Hematopoietic multipotent progenitor cell treated with erythropoietin and hydrocortisone succinate and interleukin-3 and kit ligand, for 6 days (in vitro differentiated cells): ENCODE measurements around the gene OPA3.

Experiments used
- DNase-seq: peaks from one replicate; pipeline ENCODE4 v3.0.0-alpha.2; 2015

The OPA3 gene

DNA sequence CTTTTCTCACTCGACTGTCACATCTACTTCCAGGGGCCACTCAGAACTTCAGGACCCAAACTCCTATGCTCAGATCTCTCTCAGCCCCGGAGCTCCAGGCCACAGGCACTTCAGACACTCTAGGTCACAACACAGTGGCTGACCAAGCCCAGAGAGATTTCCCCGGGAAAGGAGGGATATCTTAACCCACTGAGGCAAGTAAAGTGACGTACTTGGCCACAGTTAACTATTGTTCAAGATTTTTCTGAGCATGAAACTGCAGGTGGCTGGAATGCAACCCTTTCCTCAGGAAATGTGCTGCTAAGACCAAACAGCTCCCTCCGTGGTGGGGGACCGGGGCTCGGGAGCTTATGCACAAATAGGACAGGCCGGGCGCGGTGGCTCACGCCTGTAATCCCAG is 23.9 kb downstream of the OPA3 start:
- no peak for DNase-seq

DNA sequence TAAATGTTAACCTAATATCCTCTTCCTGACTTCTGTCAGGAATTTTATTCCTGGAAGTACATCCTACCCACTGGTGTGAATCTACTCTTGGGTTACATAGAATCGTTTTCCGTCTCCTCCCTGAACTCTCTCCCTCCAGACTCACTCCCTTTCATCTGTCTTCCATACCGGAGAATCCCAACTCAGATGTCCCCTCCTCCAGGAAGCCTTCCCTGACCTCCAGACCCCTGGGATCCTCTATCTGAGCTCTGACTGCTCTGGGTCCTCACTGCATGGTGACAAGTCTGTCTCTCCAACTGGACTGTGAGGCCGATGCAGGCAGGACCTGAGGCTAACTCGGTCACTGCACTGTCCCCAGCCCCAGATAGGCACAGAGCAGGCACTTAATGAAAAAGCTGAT is 24.6 kb downstream of the OPA3 start:
- no peak for DNase-seq

DNA sequence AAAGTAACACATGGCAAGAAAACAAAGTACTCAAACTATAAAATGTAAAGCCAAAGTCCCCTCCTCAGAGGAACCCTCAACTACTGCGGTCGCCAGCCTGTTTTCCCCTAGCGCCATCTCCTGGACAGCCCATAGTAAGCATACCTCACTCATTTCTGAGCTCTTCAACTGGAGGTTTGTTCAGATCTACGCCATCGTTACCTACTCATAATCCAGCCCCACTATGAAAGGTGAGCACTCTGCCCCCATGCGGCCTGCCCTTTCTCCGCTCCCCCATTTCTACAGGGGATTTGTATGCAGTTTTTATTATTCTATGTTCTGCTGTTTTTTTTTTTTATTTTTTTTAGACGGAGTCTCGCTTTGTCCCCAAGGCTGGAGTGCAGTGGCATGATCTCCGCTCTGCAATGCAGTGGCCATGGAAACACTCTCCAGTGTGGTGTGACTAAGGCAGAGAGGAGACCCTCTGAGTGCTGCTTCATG is 26.2 kb downstream of the OPA3 start:
- DNase-seq, result peak; percentile 90

DNA sequence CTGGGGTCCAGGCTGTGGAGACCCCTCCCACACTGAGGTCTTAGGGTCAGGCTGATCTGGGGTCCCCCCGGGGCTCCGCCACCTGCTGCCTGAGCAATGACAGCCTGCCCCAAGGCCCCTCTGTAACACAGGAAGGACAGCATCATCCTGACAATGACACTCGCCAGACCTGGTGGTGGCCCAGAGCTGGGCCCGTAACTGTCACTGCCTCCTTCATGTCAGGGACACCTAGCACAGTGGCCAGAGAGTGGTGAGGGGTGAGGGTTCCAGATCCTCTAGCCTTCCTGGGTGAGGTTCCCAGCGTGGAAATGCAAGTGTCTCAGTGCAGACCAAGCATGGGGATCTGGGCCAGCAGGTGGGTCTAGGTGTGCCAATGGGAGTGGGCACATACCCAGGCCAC is 27.8 kb downstream of the OPA3 start:
- no peak for DNase-seq

DNA sequence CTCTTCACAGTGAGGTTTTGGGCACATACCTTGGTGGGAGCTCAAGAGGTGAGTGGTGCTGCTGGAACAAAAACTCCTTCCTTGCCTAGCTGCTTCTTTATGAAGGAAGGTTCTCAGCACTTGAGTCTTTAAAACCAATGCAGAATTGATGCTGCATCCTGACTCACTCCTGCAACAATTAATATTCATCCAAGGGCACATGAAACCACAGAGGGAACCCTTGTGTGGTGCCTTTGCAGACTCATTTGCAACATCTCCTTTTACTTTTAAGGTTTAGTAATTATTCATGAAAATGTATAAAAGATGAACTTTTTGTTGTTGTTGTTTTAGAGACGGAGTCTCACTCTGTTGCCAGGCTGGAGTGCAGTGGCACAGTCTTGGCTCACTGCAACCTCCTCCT is 30.1 kb downstream of the OPA3 start:
- no peak for DNase-seq

DNA sequence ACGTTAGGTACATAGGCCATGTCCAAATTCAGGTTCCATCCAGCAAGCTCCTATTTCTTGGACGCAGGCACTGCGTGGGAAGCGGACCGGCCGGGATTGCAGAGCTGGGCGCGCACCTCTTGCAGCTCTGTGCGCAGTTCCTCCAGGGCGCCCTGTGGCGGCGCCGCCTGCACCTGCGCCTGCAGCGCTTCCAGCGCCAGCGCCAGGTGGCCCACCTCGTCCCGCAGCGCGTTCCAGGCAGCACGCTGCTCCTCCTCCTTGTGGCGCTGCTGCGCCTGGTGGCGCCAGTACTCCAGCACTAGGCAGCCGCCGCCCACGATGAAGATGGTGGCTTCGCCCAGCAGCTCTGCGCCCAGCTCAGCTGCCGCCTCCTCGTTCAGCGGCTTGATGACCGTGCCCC is 31.1 kb downstream of the OPA3 start:
- no peak for DNase-seq

DNA sequence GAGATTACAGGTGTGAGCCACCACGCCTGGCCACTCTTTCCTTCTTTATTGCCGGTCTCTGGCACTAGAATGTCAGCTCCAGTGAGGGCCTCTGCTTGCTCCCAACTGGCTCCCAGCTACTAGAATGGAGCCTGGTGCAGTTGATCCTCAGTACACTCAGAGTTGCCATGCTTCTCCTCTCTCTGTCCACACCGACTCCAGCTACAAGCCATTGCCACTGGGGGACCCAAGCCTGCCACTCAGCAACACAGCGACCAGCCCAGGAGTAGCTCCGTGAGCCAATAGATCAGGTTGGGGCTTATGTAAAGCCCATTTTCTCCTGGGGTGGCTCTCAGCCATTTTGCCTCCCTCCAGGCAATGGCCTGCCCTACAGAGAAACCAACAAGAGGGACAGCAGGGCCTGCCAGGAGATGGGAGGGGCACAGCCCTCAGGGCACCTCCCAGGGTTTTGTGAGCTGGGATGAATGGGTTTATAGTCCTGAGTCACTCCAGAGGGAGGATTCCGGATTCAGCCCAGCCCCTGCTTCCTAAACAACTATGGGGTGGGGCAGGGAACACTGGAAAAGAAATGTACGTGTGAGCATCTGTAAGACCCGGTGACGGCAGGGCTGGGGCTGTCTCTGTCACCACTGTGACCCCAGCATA is 36.5 kb downstream of the OPA3 start:
- DNase-seq, result no peak

DNA sequence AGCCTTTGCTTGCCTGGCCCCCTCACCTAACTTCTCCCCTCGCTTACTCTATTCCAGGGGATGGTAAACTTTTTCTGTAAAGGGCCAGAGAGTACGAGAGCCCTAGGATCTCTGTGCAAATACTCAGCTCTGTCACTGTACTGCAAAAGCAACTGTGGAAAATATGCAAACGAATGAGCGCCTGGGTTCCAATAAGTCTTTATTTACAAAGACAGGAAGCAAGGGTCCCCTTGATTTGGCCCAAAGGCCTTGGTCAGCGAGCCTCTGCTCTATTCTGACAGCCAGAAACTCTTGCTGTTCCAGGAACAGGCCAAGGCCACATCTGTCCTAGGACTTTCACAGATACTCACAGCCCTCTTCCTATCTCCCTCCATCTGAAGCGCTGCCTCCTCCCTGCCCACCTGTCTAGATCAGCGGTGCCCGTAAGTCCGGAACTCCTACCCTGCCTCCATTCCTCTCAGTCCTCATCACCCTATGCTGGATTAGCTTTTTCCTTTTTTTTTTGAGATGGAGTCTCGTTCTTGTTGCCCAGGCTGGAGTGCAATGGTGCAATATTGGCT is 37.3 kb downstream of the OPA3 start:
- no peak for DNase-seq

DNA sequence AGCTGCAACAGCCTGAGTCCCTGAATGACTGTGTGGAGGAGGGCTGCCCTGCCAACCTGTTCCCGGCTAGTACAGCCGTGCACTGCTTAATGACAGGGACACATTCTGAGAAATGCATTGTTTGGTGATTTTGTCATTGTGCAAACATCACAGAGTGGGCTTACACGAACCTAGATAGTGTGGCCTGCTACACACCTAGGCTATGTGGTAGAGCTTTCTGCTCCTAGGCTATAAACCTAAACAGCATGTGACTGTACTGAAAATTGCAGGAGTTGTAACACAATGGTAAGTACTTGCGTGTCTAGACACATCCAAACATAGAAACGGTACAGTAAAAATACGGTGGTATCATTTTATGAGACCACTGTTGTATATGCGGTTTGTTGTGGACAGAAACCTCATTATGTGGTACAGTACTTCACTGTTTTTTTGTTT is 42.4 kb downstream of the OPA3 start:
- no peak for DNase-seq

DNA sequence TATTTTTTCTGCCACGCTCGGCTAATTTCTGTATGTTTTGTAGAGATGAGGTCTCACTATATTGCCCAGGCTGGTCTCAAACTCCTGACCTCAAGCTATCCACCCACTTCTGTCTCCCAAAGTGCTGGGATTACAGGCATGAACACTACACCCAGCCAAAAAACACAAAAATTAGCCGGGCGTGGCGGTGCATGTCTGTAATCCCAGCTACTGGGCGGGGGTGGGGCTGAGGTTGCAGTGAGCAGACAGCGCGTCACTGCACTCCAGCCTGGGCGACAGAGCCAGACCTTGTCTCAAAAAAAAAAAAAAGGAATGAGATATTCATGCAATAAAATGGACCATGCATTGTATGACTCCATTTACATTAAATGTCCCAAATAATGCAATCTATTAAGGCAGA is 45.1 kb downstream of the OPA3 start:
- DNase-seq, result no peak

DNA sequence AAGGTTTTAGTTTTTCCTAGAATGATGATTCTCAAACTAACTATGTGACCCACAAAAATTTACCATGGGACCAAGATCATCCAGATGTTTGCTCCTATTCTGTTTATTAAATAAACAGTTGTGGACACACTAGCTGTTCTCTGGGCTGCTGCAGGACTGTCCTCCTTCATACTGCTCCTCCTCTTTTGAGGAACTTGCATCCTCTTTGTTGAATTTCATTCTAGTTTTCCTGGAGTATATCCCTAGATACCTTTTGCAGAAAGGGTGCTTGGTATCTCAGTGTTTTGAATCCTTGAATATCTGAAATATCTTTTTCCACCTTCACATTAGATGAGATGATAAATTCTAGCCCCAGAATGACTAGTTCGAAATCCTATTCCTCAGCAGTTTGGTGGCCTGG is 53.3 kb downstream of the OPA3 start:
- no peak for DNase-seq

DNA sequence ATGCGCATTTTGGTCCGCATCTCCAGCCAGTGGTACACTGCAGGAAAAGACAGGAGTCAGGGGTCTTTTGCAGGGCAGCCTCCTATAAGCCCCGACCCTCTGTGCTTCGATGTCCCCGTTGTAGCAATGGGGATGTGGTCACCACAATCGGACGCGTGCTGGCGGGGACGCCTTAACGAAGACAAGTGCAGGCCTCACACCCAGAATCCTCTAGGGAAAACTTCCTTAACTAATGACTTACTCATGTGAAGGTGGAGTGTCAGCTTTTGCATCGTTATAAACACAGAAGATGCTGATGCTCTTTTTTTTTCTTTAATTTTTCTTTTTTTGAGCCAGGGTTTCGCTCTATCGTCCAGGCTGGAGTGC is 55.2 kb downstream of the OPA3 start:
- DNase-seq, result no peak

DNA sequence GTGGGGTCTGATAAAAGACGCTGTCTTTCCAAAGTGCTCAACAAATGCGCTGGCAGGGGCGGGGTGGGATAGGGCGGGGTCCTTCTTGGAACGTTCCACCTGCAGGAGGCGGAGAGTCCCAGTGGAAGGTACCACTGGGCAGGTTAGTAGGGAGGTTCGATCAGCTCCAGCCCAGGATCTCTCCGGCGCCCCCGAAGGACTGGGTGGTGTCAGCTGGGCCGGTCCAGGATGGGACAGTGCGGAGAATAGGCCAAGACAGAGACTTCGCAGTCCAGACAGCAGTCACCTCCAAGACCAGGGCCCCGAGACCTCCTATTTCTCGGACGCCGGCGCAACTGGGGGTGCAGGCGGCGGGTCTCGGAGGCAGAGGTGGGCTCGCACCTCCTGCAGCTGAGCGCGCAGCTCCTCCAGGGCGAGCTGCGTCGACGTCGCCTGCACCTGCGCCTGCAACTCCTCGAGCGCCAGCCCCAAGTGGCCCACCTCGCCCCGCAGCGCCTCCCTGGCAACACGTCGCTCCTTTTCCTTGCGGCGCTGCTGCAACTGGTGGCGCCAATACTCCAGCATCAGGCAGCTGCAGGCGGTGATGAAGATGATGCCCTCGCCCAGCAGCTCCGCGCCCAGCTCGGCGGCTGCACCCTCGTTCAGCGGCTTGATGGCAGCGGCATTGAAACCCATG is 55.7 kb downstream of the OPA3 start:
- peak; percentile 52 for DNase-seq

DNA sequence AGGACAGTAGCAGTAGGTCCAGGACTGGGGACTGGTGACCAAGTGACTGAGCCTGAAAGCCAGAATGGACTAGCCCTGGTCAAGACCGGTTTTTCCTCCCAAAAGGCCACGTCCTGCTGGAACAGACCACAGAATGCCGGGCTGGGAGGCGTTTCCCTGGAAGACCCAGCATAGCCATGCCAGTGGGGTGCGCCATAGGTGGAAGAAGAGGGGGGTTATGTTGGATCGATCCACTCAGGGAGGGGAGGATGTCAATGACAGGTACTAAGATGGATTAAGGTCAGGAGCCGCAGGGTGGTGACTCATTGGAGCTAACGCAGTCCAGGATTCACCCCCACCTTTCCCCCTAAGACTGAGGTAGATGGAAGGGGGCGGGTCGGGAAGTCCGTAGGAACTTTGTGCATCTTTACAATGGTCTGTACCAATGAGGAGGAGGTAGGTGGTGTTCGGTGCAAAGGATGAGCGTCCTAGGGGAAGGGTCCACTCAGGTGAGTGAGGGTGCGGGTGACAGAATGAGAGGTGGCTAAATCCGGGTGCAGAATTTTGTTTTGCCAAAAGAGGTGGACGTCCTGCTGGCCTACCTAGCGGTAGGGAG is 56.4 kb downstream of the OPA3 start:
- no peak for DNase-seq

DNA sequence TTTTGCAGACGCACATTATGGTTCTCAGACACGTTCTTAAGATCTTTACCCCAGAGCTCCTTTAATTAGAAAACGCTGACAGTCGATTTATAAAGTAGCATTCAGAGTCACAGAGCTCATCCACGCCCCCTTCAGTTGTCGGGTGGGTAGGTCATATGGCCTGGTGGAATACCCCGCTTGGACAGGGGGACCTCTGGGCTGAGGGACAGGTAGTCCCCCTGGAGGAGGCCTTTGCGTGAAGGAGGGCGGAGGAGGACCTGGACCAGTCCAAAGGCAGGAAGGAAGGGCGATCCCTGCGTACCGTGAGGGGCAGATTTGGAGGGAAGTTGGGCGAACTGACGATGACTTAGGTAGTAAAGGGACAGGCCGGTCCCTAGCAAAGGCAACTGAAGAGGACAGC is 56.9 kb downstream of the OPA3 start:
- DNase-seq, result no peak

DNA sequence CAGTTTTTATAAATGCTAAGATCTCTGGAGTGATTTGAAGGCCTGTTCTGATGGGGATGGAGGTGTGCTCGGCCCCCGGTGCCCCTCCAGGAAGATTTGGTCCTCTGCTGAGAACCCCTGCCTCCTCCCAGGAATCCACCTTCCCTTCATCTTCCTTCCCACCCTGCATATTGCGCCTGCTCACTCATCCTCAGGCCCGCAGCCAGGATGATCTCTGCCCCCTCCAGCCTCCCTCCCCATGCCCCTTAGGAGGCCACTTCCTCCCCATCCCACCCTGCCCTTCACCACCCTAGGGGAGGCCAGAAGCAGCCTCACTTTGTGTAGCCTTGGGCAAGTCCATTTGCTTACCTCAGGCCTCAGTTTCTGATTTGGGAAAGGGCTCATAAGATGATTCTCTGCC is 57.6 kb downstream of the OPA3 start:
- no peak for DNase-seq

DNA sequence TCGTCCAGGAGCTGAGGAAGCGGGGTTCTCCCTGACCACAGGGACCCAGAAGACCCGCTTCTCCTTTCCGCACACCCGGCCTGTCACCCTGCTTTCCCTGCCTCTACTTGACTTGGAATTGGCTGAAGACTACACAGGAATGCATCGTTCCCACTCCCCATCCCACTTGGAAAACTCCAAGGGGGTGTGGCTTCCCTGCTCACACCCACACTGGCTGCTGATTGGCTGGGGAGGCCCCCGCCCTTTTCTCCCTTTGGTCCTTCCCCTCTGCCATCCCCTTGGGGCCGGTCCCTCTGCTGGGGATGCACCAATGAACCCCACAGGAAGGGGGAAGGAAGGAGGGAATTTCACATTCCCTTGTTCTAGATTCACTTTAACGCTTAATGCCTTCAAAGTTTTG is 58.5 kb downstream of the OPA3 start:
- peak; percentile 63 for DNase-seq

DNA sequence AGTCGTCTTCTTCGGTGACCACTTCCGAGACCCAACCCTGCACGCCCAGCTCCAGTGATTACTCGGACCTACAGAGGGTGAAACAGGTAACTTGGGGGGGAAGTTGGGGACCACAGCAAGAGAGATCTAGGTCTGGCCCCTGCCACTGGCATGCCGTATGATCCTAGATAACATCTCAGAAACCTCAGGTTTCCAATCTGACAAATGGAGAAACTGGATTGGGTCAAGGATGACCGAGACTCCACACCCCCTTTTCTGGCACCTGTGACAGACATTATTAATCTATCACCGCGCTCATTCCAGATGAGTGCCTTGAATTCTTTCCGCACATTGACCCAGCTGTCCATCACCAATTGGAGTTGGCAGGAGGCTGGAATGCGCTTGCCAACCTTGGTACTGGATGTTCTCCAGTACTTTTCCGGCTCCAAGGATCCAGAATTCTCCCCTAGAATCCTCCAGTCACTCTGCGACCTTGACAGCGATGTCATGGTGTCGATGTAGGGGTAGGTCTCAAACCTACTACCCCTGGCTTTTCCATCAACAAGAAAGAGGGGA is 60.0 kb downstream of the OPA3 start:
- DNase-seq, result no peak

DNA sequence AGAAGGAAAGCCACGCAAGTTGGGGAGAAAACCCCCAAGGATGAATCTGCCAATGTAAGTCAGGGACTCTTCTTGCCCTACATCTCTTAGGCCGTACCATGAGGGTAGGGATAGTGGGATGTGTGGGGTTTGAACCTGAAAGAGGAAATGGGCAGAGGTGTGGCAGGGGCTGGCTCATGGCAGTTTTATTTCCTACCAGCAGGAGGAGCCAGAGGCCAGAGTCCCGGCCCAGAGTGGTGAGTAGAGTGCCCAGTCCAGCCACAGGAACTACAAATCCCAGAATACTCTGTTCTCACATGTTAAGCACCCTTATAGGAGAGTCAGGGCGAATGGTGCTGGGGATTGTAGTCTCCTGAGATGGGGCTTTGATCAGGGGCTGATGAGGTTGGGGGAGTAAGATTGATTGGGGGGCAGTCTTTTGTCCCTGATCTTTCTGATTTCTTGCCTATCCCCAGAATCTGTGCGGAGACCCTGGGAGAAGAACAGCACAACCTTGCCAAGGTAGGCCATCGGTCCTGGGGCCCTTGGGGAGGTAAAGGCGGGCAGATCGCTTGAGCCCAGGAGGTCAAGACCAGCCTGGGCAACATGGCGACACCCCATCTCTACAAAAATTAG is 60.9 kb downstream of the OPA3 start:
- peak; percentile 96 for DNase-seq

DNA sequence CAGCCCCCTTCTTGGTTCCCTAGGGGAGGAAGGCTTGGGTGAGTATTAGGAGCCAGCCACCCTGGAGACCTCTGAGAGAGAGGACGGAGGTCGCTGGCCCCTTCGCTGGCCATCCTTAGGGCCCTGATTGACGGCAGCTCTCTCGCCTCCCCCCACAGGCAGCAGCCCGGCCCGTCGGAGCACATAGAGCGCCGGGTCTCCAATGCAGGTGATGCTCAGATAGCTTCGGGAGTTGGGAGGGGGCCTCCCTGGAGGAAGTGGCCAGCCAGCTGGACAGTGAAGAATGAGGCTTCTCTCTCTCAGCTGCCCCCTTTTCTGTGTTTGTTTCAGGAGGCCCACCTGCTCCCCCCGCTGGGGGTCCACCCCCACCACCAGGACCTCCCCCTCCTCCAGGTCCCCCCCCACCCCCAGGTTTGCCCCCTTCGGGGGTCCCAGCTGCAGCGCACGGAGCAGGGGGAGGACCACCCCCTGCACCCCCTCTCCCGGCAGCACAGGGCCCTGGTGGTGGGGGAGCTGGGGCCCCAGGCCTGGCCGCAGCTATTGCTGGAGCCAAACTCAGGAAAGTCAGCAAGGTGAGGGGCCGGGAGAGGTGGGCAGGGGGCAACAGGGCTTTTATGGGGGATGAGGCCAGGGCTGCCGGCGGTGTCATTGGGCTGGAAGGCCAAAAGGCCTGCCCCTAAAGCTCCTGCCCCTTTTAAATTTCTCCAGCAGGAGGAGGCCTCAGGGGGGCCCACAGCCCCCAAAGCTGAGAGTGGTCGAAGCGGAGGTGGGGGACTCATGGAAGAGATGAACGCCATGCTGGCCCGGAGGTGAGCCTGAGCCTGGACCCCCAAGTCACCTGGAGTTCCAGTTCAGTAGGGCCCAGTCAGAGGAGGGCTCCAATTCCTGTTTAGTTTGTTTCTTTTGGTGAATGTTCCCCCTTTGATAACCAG is 62.3 kb downstream of the OPA3 start:
- DNase-seq, result no peak

DNA sequence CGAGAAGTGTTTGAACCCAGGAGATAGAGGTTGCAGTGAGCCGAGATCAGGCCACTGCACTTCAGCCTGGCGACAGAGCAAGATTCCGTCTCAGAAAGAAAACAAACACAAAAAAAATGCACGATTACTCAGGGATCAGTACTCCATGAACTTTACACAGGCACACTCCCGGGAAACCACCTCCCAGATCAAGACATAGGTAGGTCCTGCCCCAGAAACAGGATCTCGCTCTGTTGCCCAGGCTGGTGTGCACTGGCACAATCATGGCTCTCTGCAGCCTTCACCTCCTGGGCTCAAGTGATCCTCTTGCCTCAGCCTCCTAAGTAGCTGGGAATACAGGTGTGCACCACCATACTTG is 66.2 kb downstream of the OPA3 start:
- DNase-seq, result no peak
